IPS DF 4.7 (cell line): ENCODE results near the gene SRP14.
"Not testable (repeated sequence)": the region's sequence is repeated elsewhere in the genome, so short reads cannot be mapped to it uniquely, and the experiment has no call there.

Experiments used
- DNase-seq: peaks from one replicate; pipeline ENCODE4 v3.0.0-alpha.2; 2013; ENCODE audit warnings: low spot score; ENCODE audit errors: extremely low read depth

Gene SRP14

GRCh38 chr15:40031300-40031699 is 7.7 kb downstream of the SRP14 start:
- DNase-seq = no peak

- DNase-seq = no peak
These were observed 8.7 kb downstream of the SRP14 start for GRCh38 chr15:40029979-40030893.

- no peak for DNase-seq
These were observed 10.1 kb downstream of the SRP14 start for GRCh38 chr15:40028853-40029252.

GRCh38 chr15:40028193-40028592 is 10.8 kb downstream of the SRP14 start:
- no peak for DNase-seq

- DNase-seq = no peak
These were observed 22.6 kb downstream of the SRP14 start for GRCh38 chr15:40016224-40016865.

GRCh38 chr15:40014390-40014789 is 24.6 kb downstream of the SRP14 start:
- DNase-seq = no peak

GRCh38 chr15:40013372-40013771 is 25.6 kb downstream of the SRP14 start:
- not testable (repeated sequence) for DNase-seq

GRCh38 chr15:40011303-40011702 is 27.7 kb downstream of the SRP14 start:
- no peak for DNase-seq

- no peak for DNase-seq
These were observed 28.3 kb downstream of the SRP14 start for GRCh38 chr15:40010686-40011085.

- DNase-seq = no peak
These were observed 30.8 kb downstream of the SRP14 start for GRCh38 chr15:40008061-40008765.

GRCh38 chr15:40006646-40007045 is 32.3 kb downstream of the SRP14 start:
- no peak for DNase-seq

- DNase-seq = no peak
These were observed 33.0 kb downstream of the SRP14 start for GRCh38 chr15:40006003-40006402.

- no peak for DNase-seq
These were observed 35.7 kb downstream of the SRP14 start for GRCh38 chr15:40003116-40003916.

GRCh38 chr15:40002295-40002694 is 36.7 kb downstream of the SRP14 start:
- no peak for DNase-seq

GRCh38 chr15:39999538-40000200 is 39.3 kb downstream of the SRP14 start:
- DNase-seq = no peak

GRCh38 chr15:39998511-39999077 is 40.4 kb downstream of the SRP14 start:
- DNase-seq = no peak

- no peak for DNase-seq
These were observed 41.3 kb downstream of the SRP14 start for GRCh38 chr15:39997639-39998038.

- no peak for DNase-seq
These were observed 42.0 kb downstream of the SRP14 start for GRCh38 chr15:39997031-39997430.

- DNase-seq = not testable (repeated sequence)
These were observed 42.8 kb downstream of the SRP14 start for GRCh38 chr15:39996228-39996627.

GRCh38 chr15:39992953-39993352 is 46.0 kb downstream of the SRP14 start:
- not testable (repeated sequence) for DNase-seq
